ENCODE results near the gene KRT32. TPM values are rescaled to one million over a fixed set of nuclear protein-coding genes. Genes with fewer than 3 reads are reported as not detected.

Gene KRT32
- total RNA-seq, 1 experiment from 2014 or later: not detected

DNA sequence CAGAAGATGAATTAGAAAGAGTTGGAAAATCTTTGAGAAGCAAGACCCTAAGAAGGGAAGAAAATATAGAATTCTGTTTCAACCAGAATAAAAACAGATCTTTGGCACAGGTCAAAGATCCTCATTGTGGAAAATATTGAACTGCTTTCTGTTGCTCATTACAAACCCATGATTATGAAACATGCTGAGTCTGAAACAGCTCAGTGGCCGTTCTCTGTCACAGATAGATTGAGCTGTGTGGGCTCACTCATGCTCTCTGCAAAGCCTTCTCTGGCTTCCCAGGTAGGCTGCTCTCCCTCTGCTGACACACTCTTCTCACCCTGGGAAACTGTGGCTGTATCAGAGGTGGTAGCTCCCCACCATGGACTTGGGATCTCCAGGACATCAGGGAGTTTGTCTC, 23.0 kb downstream of the KRT32 start:
- H3K27me3 ChIP-seq (replicated peaks; ENCODE audit: insufficient read depth, low read depth, low read length, poor library complexity): no peaks in the 10 kb centered on the region
- intact Hi-C loops (cut with micrococcal nuclease; ENCODE audit: unreplicated experiment): no loop called here
- no peaks in the 10 kb centered on the region for H3K4me1 ChIP-seq (ENCODE audit: insufficient read depth, low read length, poor library complexity, severe bottlenecking)
- H3K9me3 ChIP-seq (ENCODE audit: low read depth, low read length, poor library complexity, severe bottlenecking): no peaks in the 10 kb centered on the region
- DNase-seq (ENCODE audit: low spot score): no peak
- BruUV-seq (replicated peaks): no TSS peak
- H3K27ac ChIP-seq (ENCODE audit: low read depth, low read length, poor library complexity, severe bottlenecking): no peak overlapping the region
- ChIA-PET POLR2A (ENCODE audit: low non-redundant PET) (no interaction called here), CTCF (no interaction called here)
- TF ChIP-seq, protein P1, sequence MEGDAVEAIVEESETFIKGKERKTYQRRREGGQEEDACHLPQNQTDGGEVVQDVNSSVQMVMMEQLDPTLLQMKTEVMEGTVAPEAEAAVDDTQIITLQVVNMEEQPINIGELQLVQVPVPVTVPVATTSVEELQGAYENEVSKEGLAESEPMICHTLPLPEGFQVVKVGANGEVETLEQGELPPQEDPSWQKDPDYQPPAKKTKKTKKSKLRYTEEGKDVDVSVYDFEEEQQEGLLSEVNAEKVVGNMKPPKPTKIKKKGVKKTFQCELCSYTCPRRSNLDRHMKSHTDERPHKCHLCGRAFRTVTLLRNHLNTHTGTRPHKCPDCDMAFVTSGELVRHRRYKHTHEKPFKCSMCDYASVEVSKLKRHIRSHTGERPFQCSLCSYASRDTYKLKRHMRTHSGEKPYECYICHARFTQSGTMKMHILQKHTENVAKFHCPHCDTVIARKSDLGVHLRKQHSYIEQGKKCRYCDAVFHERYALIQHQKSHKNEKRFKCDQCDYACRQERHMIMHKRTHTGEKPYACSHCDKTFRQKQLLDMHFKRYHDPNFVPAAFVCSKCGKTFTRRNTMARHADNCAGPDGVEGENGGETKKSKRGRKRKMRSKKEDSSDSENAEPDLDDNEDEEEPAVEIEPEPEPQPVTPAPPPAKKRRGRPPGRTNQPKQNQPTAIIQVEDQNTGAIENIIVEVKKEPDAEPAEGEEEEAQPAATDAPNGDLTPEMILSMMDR (conservative IDR thresholded peaks at IDR 0.05; ENCODE audit: low read depth, low read length): no peak
- H3K36me3 ChIP-seq (ENCODE audit: insufficient read depth, low read length, poor library complexity, severe bottlenecking): no peaks in the 10 kb centered on the region
- H3K4me3 ChIP-seq (ENCODE audit: low read depth, low read length, poor library complexity, severe bottlenecking): no peak overlapping the region

DNA sequence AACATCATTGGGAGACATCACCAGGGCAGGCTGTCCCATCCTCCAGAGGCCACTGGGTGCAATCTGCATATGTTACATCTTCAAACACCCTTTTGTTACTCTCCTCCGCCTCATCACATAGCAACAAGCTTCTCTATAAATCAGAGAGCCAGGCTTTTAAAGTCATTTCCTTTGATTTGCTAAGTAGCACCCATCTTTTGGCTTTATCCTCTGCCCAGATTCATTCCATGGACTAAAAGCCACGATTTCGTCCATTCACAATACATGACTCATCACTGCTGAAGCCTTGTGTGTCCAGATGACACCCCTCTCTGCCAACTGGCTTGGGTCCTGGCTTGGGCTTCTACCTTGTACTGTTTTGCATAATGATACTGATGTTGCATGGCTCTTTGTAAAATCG, 24.4 kb downstream of the KRT32 start:
- ChIA-PET POLR2A (ENCODE audit: low non-redundant PET) (no interaction called here), CTCF (no interaction called here)
- H3K9me3 ChIP-seq (ENCODE audit: low read depth, low read length, poor library complexity, severe bottlenecking): no peaks in the 10 kb centered on the region

DNA sequence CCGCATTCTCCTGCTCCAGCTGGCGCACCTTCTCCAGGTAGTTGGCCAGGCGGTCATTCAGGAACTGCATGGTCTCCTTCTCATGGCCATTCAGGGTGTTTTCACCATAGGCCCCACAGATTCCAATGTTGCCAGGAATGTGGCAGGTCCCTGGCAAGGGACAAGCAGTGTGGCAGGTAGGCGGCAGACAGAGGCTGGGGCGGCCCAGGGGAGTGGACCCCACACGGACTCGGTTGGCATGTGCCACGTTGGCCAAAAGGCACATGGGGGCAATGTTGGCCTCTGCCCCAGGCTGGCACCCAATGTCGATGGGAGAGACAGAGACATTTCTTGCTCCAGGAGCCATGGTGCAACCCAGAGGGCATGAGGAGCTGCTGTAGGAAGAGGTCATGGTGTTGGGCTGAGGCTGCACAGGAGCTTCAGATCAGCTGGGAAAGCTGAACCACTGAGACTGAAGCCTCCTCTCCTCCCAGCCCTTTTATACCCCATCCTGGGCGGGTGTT, 26.6 kb downstream of the KRT32 start, which contains the start of gene KRT38:
KRT38 (minus strand) TSS at position 453 of the 503 bp plus-strand sequence; CDS start at position 391, 62 bp downstream.
- POLR2A ChIA-PET (ENCODE audit: low non-redundant PET): no interaction called here
- no TSS peak for BruUV-seq (replicated peaks)
- Histone ChIP-seq H3K4me3 (ENCODE audit: low read depth, low read length, poor library complexity, severe bottlenecking) (no peak within 1 kb of the TSS), H3K36me3 (ENCODE audit: insufficient read depth, low read length, poor library complexity, severe bottlenecking) (no peaks in the 10 kb centered on the region), H3K4me1 (ENCODE audit: insufficient read depth, low read length, poor library complexity, severe bottlenecking) (no peaks in the 10 kb centered on the region), H3K27ac (ENCODE audit: low read depth, low read length, poor library complexity, severe bottlenecking) (no peak within 1 kb of the TSS), H3K27me3 (replicated peaks; ENCODE audit: insufficient read depth, low read depth, low read length, poor library complexity) (no peaks in the 10 kb centered on the region), H3K9me3 (ENCODE audit: low read depth, low read length, poor library complexity, severe bottlenecking) (no peaks in the 10 kb centered on the region)
- no peak for DNase-seq (ENCODE audit: low spot score)
- CTCF ChIA-PET: no interaction called here
- TF ChIP-seq EZH2 (IDR thresholded peaks at IDR 0.05; ENCODE audit: borderline replicate concordance, low read depth, low read length, poor library complexity, severe bottlenecking): no peak
- TF ChIP-seq, protein P1 (conservative IDR thresholded peaks at IDR 0.05; ENCODE audit: low read depth, low read length): no peak
- intact Hi-C loops (cut with micrococcal nuclease; ENCODE audit: unreplicated experiment): no loop called here

More for the DNA sequence above, 24.4 kb downstream of the KRT32 start:
- no TSS peak for BruUV-seq (replicated peaks)
- no peak for TF ChIP-seq EZH2 (IDR thresholded peaks at IDR 0.05; ENCODE audit: borderline replicate concordance, low read depth, low read length, poor library complexity, severe bottlenecking)
- TF ChIP-seq, protein P1 (conservative IDR thresholded peaks at IDR 0.05; ENCODE audit: low read depth, low read length): no peak
- Histone ChIP-seq H3K4me3 (ENCODE audit: low read depth, low read length, poor library complexity, severe bottlenecking) (no peak overlapping the region), H3K27me3 (replicated peaks; ENCODE audit: insufficient read depth, low read depth, low read length, poor library complexity) (no peaks in the 10 kb centered on the region), H3K4me1 (ENCODE audit: insufficient read depth, low read length, poor library complexity, severe bottlenecking) (no peaks in the 10 kb centered on the region), H3K36me3 (ENCODE audit: insufficient read depth, low read length, poor library complexity, severe bottlenecking) (no peaks in the 10 kb centered on the region), H3K27ac (ENCODE audit: low read depth, low read length, poor library complexity, severe bottlenecking) (no peak overlapping the region)
- no peak for DNase-seq (ENCODE audit: low spot score)
- intact Hi-C loops (cut with micrococcal nuclease; ENCODE audit: unreplicated experiment): no loop called here
